ENCODE results near the gene RASSF5. TPM values are rescaled to one million over a fixed set of nuclear protein-coding genes. Genes with fewer than 3 reads are reported as not detected.

RASSF5 gene
- polyA plus RNA-seq, 1 donor (not counting 4 experiments of a cell fraction or from before 2014, with no cell fraction given), result 2.4 TPM

GRCh38 chr1:206573319-206573718 is 66.0 kb downstream of the RASSF5 start:
- Histone ChIP-seq H3K4me2 (ENCODE audit: control insufficient read depth, extremely low read depth, insufficient read depth, low read depth, low read length) (no peak overlapping the region), H3K4me3 (ENCODE audit: control insufficient read depth in 2 of 3, extremely low read depth in 1 of 3, insufficient read depth in 2 of 3, low read depth in 1 of 3, low read length in 3 of 3) (no peak overlapping the region), H3K4me1 (ENCODE audit: control insufficient read depth, extremely low read depth, insufficient read depth, low read length) (no peaks in the 10 kb centered on the region), H3K27ac (ENCODE audit: control insufficient read depth, insufficient read depth, low read length) (no peak overlapping the region), H3K27me3 (ENCODE audit: control insufficient read depth, extremely low read depth, insufficient read depth, low read length) (no peaks in the 10 kb centered on the region), H3K9me1 (ENCODE audit: control insufficient read depth, extremely low read depth, insufficient read depth, low read length) (no peaks in the 10 kb centered on the region), H3K36me3 (ENCODE audit: control insufficient read depth in 2 of 2, extremely low read depth in 1 of 2, insufficient read depth in 2 of 2, low read length in 2 of 2) (no peaks in the 10 kb centered on the region), H2AFZ (ENCODE audit: control insufficient read depth, low read length) (no peak overlapping the region), H3K9me3 (ENCODE audit: control insufficient read depth, low read depth, low read length) (no peaks in the 10 kb centered on the region), H3K79me2 (ENCODE audit: control insufficient read depth, insufficient read depth, low read length) (no peaks in the 10 kb centered on the region), H4K20me1 (ENCODE audit: control insufficient read depth, extremely low read depth, insufficient read depth, low read length) (no peaks in the 10 kb centered on the region), H3K9ac (ENCODE audit: control insufficient read depth, extremely low read depth, insufficient read depth, low read length) (no peak overlapping the region)
- no peak for TF ChIP-seq EZH2 (IDR thresholded peaks at IDR 0.05; ENCODE audit: low read length)
- TF ChIP-seq, protein P1, sequence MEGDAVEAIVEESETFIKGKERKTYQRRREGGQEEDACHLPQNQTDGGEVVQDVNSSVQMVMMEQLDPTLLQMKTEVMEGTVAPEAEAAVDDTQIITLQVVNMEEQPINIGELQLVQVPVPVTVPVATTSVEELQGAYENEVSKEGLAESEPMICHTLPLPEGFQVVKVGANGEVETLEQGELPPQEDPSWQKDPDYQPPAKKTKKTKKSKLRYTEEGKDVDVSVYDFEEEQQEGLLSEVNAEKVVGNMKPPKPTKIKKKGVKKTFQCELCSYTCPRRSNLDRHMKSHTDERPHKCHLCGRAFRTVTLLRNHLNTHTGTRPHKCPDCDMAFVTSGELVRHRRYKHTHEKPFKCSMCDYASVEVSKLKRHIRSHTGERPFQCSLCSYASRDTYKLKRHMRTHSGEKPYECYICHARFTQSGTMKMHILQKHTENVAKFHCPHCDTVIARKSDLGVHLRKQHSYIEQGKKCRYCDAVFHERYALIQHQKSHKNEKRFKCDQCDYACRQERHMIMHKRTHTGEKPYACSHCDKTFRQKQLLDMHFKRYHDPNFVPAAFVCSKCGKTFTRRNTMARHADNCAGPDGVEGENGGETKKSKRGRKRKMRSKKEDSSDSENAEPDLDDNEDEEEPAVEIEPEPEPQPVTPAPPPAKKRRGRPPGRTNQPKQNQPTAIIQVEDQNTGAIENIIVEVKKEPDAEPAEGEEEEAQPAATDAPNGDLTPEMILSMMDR (optimal IDR thresholded peaks at IDR 0.05 in 1 of 3, IDR thresholded peaks at IDR 0.05 in 1 of 3, conservative IDR thresholded peaks at IDR 0.05 in 1 of 3; ENCODE audit: extremely low read depth in 1 of 3, insufficient read depth in 2 of 3, low read length in 3 of 3), result no peak
- dilution Hi-C loops (cut with MboI; ENCODE audit: extremely low pct_ligation_motif_present, low sequenced_read_pairs), result no loop called here
- FAIRE-seq (no peak), DNase-seq (ENCODE audit: low read depth, low spot score) (no peak)

- Histone ChIP-seq H3K27ac (ENCODE audit: control insufficient read depth, insufficient read depth, low read length) (no peak overlapping the region), H3K79me2 (ENCODE audit: control insufficient read depth, insufficient read depth, low read length) (no peaks in the 10 kb centered on the region), H3K9ac (ENCODE audit: control insufficient read depth, extremely low read depth, insufficient read depth, low read length) (no peak overlapping the region), H3K4me1 (ENCODE audit: control insufficient read depth, extremely low read depth, insufficient read depth, low read length) (no peaks in the 10 kb centered on the region), H4K20me1 (ENCODE audit: control insufficient read depth, extremely low read depth, insufficient read depth, low read length) (no peaks in the 10 kb centered on the region), H3K36me3 (ENCODE audit: control insufficient read depth in 2 of 2, extremely low read depth in 1 of 2, insufficient read depth in 2 of 2, low read length in 2 of 2) (no peaks in the 10 kb centered on the region), H3K9me1 (ENCODE audit: control insufficient read depth, extremely low read depth, insufficient read depth, low read length) (no peaks in the 10 kb centered on the region), H3K4me3 (ENCODE audit: control insufficient read depth in 2 of 3, extremely low read depth in 1 of 3, insufficient read depth in 2 of 3, low read depth in 1 of 3, low read length in 3 of 3) (no peak overlapping the region), H3K27me3 (ENCODE audit: control insufficient read depth, extremely low read depth, insufficient read depth, low read length) (no peaks in the 10 kb centered on the region), H2AFZ (ENCODE audit: control insufficient read depth, low read length) (no peak overlapping the region), H3K4me2 (ENCODE audit: control insufficient read depth, extremely low read depth, insufficient read depth, low read depth, low read length) (no peak overlapping the region), H3K9me3 (ENCODE audit: control insufficient read depth, low read depth, low read length) (no peaks in the 10 kb centered on the region)
- TF ChIP-seq, protein P1 (optimal IDR thresholded peaks at IDR 0.05 in 1 of 3, IDR thresholded peaks at IDR 0.05 in 1 of 3, conservative IDR thresholded peaks at IDR 0.05 in 1 of 3; ENCODE audit: extremely low read depth in 1 of 3, insufficient read depth in 2 of 3, low read length in 3 of 3), result no peak
- TF ChIP-seq EZH2 (IDR thresholded peaks at IDR 0.05; ENCODE audit: low read length), result no peak
- dilution Hi-C loops (cut with MboI; ENCODE audit: extremely low pct_ligation_motif_present, low sequenced_read_pairs), result no loop called here
- no peak for FAIRE-seq
- no peak for DNase-seq (ENCODE audit: low read depth, low spot score)
Measured at GRCh38 chr1:206573762-206574161, 66.4 kb downstream of the RASSF5 start.

Measured in keratinocyte (primary cell).